ENCODE results near the gene ARHGEF4. TPM values are rescaled to one million over a fixed set of nuclear protein-coding genes. Genes with fewer than 3 reads are reported as not detected.

The ARHGEF4 gene
- total RNA-seq, 1 experiment from 2014 or later: 0.80 TPM

DNA sequence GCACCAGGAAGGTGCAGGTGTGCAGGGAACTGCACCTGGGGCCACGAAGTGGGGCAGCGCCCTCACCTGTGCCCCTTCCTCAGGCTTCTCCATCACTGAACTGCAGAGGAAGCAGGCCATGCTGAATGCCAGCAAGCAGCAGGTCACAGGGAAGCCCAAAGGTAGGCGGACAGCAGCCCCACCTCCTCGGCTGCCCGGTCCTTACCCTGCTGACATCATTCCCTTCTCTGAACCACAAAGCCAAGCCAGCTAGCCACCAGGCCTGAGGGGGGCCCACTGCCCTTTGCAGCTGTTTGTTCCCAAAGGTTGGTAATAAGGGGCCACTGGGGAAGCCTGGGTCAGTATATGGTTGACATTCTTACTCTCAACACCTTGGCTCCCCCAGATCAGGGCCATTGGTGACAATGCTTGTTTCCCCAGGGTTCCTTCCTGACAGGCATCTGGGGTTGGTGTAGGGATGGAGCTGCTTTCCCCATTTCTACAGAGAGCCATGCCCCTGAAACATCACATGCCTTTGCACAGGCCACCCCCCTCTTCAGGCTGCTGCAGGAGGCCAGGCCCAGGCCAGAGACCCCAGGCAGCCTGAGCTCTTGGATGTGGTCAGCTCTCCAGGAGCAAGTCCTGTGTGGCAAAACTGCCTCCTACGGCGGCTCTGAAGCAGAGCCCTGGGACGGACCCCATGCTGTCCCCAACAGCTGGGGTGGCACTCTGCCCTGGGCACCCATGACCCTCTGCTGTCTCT is 208.7 kb downstream of the ARHGEF4 start:
- Histone ChIP-seq H3K27me3 (ENCODE audit: control insufficient read depth, insufficient read depth, low read length) (no peaks in the 10 kb centered on the region), H3K27ac (ENCODE audit: low read length) (no peak overlapping the region), H3K4me1 (ENCODE audit: control insufficient read depth, insufficient read depth, low read length) (no peaks in the 10 kb centered on the region), H3K4me3 (ENCODE audit: low read depth in 2 of 2, low read length in 2 of 2) (no peak overlapping the region), H3K36me3 (ENCODE audit: control insufficient read depth, insufficient read depth, low read length) (peaks cover 3% of the 10 kb centered on the region; the same call in 1 of the 2 replicates), H3K9me3 (ENCODE audit: control insufficient read depth, insufficient read depth, low read depth, low read length) (no peaks in the 10 kb centered on the region)
- DNase-seq (ENCODE audit: low read depth, low spot score) (no peak), ATAC-seq (no peak; the same call in 1 of the 2 replicates)
- TF ChIP-seq CTCF (IDR thresholded peaks at IDR 0.05) (no peak), SIN3A (IDR thresholded peaks at IDR 0.05; ENCODE audit: borderline replicate concordance, insufficient read depth, low read depth, low read length) (no peak)
- CTCF ChIA-PET: no interaction called here
- in situ Hi-C loops (cut with HindIII; ENCODE audit: low pct_unique_long_range_greater_than_20kb, low sequenced_read_pairs): no loop called here
- intact Hi-C loops (cut with micrococcal nuclease; ENCODE audit: unreplicated experiment): no loop called here
- no TSS peak for BruUV-seq (replicated peaks)
- POLR2A ChIA-PET: no interaction called here

DNA sequence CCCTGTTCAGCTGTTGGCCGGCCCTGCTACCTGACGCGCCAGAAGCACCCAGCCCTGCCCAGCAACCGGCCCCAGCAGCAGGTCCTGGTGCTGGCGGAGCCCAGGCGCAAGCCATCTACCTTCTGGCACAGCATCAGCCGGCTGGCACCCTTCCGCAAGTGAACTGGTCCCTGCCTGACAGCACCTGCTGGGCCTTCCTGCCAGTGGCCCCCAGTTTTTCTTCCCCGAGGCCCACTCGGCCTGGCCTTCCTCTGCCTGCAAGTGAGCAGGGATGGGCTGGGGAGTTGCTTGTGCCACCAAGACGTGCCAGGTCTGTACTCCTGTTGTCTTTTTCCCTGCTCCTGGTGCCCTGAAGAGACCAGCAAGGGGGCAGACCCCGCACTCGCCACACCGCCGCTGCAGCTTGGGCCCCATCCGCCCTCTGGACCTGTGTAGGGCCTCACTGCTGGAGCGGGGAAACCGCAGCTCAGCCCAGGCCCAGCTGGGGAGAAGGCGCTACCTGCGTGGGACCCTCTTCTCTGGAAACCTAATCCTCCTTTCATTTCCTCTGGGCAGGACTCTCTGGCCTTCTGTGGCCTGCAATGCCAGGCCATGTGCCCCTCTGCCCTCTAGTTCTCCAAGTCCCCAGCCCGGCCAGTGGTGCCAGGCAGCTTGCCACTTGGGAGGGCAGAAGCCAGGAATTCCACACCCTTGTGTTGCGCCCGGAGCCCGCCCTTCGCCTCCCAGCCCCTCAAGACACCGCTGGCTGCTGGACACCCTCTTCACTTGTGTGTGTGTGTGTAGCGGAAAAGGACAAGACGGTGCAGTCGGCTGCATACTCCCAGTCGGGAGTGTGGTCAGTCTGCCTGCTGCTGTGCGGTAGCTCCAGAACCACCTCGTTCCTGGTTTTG is 209.6 kb downstream of the ARHGEF4 start:
- POLR2A ChIA-PET: no interaction called here
- ATAC-seq: no peak; the same call in 1 of the 2 replicates
- BruUV-seq (replicated peaks): no TSS peak

More for the DNA sequence above, 209.6 kb downstream of the ARHGEF4 start:
- no peak for DNase-seq (ENCODE audit: low read depth, low spot score)
- TF ChIP-seq SIN3A (IDR thresholded peaks at IDR 0.05; ENCODE audit: borderline replicate concordance, insufficient read depth, low read depth, low read length): no peak
- no peak for TF ChIP-seq REST (IDR thresholded peaks at IDR 0.05; ENCODE audit: insufficient read depth in 1 of 2, low read depth in 2 of 2, low read length in 1 of 2)
- no peak for TF ChIP-seq POLR2AphosphoS5 (IDR thresholded peaks at IDR 0.05; ENCODE audit: low read depth, low read length)
- no peak for TF ChIP-seq CTCF (IDR thresholded peaks at IDR 0.05)
- TF ChIP-seq TCF7L2 (IDR thresholded peaks at IDR 0.05; ENCODE audit: low read depth, low read length): no peak
- CTCF ChIA-PET: no interaction called here
- in situ Hi-C loops (cut with HindIII; ENCODE audit: low pct_unique_long_range_greater_than_20kb, low sequenced_read_pairs): no loop called here
- Histone ChIP-seq H3K4me3 (ENCODE audit: low read depth in 2 of 2, low read length in 2 of 2) (no peak overlapping the region), H3K4me1 (ENCODE audit: control insufficient read depth, insufficient read depth, low read length) (no peaks in the 10 kb centered on the region), H3K36me3 (ENCODE audit: control insufficient read depth, insufficient read depth, low read length) (peaks cover 3% of the 10 kb centered on the region; the same call in 1 of the 2 replicates), H3K27ac (ENCODE audit: low read length) (no peak overlapping the region), H3K9me3 (ENCODE audit: control insufficient read depth, insufficient read depth, low read depth, low read length) (no peaks in the 10 kb centered on the region), H3K27me3 (ENCODE audit: control insufficient read depth, insufficient read depth, low read length) (no peaks in the 10 kb centered on the region)
- intact Hi-C loops (cut with micrococcal nuclease; ENCODE audit: unreplicated experiment): no loop called here
